Dermis blood vessel endothelial cell (primary cell): ENCODE data around the gene HPGDS. TPM values are rescaled to one million over a fixed set of nuclear protein-coding genes. Genes with fewer than 3 reads are reported as not detected.
A peak's percentile ranks its signal among the peaks of the same experiment; 100 is the strongest.
"Not testable (repeated sequence)": the region's sequence is repeated elsewhere in the genome, so short reads cannot be mapped to it uniquely, and the experiment has no call there.

Experiments
- DNase-seq: peaks from one replicate; pipeline ENCODE4 v3.0.0; 2010
- total RNA-seq: library from RNA; depleted of rRNA; stranded (reverse); fragments of >200 nt; gene quantifications from 2 replicates; pipeline ENCODE4 v1.2.3, GENCODE V29; 2014

HPGDS gene
- total RNA-seq, 1 donor from 2014 or later = not detected

DNA sequence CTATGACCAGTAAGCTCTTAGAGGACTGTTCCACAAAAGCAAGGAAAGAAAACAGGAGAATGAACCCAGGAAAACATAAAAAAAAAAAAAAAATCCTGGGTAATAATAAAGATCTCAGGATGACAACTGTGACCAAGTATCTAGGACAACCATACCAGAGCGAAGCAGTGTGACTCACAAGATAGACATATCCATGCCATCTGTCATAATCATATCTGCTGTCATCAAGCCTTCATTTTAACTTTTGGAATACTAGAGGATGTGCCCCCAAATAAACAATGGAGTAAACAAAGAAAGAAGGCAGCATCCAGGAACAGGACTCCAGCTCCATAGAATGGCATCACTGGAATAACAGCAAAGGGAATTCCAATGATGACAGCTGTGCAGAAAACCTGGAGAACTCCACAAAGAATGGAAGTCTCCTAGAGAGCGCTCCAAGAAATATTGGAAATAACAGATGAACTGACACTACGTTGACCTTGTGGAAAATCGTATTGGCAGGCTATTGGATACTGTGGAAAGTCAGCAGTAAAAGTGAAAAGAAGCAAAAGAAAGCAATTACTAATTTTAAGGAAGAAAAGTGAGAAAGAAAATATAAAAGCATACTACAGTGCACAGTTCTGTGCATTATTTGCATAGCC, 35.3 kb downstream of the HPGDS start:
- DNase-seq = peak; percentile 21

DNA sequence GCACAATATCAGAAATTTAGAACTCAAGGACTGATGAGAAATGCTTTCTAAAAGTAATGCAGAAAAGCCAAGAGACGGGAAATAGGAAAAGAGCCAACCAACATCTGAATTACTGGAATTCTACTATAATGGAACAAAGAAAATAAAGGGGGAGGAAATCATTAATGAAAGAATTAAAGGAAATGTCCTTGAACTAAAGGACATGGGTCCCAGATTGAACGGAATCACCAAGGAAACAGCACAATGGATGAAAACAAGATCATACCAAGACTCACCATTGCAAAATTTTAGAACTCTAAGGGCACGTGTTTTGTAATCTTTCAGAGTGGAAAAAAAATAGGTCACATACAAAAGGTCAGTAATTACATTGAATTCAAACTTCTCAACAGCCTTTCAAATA, 35.9 kb downstream of the HPGDS start:
- peak; percentile 70 for DNase-seq

DNA sequence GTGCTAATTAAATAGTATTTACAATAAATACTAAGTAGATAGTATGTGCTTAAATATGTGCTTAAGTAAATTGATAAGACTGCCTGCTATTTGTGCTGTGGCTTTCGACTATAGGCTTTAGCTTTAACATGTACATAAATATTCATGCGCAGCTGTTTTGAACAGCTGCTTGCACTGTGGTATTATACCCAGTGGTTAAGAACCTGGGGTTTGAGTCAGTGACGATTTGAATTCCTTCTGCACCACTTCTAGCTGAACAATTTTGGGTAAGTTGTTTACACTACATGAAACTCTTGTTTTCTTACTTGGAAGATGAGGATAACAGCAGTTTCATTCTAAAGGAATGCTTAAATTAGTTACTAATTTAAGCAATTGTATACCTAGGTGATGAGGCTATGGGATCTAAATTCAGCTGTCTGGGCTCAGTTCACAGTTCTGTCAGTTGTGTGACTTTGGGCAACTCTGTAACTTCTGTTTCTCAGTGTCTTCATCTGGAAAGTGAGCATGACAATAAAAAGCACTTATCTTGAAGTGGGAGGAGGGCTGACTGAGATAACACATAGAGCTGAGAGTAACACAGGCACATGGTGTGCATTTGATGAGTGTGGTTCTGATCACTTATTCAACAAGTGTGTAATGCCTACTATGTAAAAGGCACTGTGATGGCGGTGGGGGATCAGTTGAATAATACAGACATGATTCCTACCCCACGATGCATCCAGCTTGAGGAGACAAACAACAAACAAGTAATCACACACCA, 37.0 kb downstream of the HPGDS start:
- no peak for DNase-seq

DNA sequence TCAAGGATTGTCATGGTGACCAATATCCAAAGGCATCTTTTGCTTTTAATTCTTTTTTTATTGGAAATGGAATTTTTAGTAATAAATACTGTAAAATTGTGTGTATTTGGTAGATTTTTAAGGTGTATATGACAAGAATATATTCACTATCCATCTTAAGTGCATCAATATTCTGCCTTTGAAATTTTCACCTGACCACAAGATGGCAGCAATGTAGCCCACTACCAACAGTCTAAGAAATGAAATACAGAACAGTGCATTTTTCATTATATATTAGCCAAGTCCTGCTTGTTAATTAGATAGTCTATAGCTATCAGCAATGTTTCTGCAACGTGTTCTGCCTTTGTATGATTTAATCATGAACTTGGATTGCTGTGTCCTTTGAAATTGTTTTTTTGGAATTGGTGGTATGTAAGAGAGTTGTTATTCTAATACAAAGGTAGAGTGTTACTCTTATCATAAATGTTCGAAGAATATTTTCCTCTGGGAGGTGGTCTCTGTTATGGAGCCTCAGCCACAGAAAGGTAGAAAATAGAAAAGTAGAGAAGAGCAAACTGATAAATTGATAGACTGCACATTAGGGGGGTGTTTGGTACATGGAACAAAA, 38.2 kb downstream of the HPGDS start:
- DNase-seq = peak; percentile 75

DNA sequence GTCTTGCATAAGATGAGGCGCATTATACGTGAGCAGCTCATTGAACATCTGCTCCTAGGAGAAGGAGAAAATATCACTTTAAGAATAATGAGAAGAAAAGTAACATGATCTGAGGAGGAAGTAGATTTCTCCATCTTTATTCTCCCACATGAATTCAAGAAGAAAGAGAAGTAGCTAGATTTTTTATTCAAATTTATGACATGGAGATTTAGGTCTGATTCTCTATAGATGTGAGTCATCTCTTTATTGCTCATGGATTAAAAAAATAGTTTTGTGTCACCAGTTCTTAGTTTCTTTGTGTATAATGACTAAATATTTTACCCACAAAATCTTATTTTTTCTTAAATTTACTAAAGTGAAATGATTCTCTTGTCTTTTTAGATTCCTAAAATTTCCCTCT, 40.4 kb downstream of the HPGDS start:
- no peak for DNase-seq

DNA sequence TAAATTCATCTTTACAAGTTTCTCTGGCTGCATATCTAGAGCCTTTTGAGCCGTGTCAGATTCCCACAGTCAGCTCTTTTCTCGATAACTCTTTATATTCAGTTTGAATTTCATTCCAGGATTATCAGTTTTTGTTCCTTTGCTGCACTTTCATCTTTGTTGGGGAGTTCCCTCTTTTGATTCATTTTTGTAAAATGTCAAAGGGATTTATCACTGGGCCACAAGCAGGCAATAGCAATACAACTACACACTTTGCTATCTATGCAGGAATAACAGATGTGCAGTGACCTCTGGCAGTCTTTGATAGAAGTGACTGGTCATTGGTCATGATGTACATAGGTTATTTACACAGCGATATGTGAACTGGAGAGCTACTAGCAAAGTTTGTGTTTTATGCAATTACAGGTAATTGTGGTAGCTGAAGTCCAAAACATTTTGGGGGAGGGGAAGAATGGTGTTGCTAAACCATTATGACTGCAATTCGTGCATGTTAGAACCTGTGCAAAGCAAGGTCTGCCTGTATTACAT, 43.8 kb downstream of the HPGDS start:
- no peak for DNase-seq

DNA sequence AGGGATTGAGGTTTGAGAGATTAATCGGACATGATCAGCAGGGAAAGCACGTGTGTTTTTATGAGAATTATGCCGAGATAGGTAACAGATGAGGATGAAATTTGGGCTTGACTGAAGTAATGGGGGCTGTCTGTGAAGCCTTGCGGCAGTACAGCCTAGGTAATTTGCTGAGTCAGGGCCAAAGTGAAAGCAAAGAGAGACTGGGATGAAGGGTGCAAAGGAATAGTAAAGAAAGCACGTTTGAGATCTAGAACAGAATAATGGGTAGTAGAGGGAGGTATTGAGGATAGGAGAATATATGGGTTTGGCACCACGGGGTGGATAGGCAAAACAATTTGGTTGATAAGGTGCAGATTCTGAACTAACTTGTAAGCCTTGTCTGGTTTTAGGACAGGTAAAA, 47.2 kb downstream of the HPGDS start:
- not testable (repeated sequence) for DNase-seq

DNA sequence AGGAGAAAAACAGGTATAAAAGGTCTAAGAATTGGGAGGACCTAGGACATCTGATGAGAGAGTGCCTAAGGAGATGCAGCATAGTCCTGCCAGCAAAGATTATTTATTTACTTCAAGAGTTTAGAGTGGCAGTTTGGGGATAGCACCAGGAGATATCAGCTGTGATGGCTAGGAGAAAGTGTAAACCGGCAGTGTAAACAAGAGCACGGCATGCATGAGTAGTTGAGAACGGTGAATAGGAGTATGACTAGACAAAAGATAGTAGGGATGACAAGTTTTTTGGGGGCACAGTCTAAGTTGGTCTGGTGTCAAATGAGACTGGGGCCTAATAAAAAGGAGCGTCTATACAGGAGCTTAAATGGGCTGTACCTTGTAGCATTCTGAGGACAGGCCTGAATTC, 48.7 kb downstream of the HPGDS start:
- not testable (repeated sequence) for DNase-seq

DNA sequence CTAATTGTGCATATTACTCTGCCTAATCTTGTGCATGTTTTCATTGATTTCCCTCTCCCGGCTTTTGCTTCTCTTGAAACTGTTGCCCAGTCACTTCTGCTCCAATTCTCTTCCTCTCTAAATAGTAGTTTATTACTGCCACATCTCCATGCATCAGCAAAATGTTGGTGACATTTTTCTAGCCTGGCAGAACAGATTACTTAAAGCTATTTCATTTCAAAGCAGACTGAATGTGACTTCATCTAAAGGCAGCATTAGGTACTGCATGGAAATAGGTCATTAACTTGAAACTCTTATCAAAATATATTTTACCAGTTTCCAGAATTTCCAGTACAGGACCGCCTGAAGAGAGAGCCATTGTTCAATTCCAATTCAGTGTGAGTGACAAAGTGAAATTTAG, 52.4 kb downstream of the HPGDS start:
- DNase-seq = no peak

DNA sequence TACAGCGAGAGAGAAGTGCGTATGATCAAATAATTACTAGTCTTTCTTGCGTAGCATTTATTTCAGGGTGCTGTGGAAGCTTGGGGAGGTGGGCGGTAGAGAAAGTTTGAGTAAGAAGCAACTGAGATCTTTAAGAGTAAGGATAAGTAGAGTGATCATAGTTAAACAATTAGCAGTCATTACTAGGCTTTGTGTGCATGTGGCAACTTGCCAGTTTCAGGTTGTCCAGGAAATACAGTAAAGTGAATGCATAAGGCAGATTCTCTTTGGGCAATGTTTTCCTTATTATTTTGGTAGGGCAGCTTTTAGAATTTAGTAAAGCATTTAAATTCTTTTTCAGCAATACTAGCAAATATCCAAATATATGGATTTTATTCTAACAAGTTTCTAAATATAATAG, 57.0 kb downstream of the HPGDS start:
- DNase-seq = peak; percentile 70

DNA sequence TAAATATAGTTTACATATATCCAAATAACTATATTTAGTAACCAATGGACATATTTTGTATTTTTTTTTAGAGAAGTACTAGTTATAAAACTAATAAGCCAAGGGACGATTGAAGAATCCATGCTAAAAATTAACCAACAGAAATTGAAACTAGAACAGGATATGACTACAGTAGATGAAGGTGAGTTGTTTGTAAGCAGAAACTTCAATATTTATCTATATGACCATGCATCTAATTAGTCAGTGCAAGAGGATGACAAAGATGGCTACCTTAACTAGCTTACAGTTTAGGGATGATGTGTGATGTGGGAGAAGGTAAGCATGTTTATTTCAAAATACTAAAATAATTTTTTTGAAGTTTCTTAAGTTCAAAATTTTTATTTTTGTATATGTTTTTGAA, 57.7 kb downstream of the HPGDS start:
- no peak for DNase-seq

DNA sequence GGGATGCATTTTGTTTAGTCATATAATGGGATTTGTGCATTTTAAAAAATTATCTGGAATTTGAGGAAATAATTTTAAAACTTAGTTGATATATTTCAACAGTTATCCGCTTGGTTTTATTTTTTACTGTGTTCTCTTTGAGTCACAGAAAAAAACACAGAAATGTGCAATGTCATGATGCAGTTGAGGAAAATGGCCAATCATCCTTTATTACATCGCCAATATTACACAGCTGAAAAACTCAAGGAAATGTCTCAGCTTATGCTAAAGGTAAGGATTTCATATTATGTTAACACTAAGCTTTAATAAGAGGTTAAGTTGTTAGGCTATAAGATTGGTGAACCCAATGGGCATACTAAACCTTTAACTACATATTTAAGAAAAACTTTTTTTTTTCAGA, 63.9 kb downstream of the HPGDS start:
- DNase-seq = no peak

DNA sequence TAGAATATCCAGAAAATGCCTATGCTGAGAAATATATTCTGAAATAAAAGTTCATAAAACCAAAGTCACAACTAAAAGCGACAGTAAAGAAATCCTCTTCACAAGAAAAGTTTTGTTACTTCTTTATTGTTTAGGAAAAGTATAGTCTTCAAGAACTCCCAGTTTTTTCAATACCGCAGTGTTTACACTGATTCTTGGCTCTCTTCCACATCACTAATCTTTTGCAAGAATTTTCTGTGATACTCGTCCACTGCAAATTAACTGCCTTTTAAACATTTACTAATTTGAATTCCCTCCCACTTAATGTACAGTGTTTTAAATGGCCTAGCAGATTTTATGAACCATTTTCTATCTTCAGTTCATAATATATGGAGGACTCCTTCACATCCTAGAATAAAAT, 65.1 kb downstream of the HPGDS start:
- no peak for DNase-seq

DNA sequence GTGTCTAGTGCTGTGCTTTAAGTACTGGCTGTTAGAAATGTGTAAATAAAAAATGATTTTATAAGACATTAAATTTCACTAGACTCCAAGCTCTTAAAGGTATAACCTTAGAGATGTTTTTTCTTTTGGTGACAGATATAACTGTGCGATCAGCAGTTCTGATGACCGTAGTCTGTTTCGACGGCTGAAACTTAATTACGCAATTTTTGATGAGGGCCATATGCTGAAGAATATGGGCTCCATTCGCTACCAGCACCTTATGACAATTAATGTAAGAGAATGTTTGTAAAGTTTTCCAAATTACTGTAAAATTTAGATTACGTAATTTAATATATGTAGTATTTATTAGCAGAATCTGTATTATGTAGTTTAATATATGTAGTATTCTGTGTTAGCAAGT, 66.4 kb downstream of the HPGDS start:
- DNase-seq = no peak

DNA sequence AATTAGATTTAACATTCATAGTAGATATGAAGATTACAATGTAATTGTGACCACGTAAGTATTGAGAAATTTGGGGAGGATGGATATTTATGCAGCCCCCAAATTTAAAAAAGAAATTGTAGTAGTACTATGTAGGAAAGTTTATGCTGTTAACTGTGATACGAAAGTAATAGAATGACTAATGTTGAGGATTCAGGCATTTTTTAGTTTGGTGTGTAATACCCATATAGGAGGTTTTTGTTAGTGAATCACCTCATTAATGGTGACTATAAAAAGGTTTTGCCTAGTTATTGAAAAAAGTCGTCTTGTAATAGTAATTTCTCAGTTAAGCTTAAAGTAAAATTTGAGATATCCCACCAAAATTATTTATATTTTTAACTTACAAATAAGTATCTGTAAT, 67.7 kb downstream of the HPGDS start:
- DNase-seq = no peak

DNA sequence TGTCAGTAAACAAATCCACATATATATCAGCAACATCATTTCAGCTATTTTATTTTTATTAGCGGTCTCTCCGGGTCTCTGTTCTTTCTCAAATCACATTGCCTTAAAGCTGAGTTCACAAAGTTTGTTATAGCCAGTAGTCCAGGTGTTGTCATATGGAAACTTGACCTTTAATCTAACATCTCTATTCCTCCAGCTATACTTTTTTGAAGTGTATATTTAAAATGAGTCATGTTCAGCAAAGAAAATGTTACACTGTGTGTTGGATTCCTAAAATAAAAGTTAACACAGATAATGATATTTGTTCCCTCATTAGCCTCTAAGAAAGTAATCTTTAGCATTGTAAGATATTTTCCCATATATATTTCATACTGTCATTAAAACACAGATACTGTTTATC, 71.4 kb downstream of the HPGDS start:
- DNase-seq = no peak

DNA sequence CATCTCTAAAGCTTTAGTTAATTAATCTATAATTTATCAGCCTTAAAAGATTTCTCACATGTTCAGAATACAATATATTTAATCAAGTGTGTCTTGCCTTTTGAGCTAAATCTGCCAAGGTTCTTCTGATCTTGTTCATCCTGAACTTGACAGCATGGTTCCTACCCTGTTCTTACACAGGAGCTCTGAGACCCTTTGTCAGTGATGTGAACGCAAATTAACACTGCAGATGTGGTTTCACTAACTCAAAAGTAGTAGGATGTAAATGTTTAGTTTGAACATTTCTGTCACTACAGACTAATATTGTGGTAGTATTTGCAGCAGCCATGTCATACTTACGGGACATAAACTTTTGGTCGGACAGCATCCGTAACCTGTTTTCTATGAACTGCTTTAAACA, 75.6 kb downstream of the HPGDS start:
- DNase-seq = no peak

DNA sequence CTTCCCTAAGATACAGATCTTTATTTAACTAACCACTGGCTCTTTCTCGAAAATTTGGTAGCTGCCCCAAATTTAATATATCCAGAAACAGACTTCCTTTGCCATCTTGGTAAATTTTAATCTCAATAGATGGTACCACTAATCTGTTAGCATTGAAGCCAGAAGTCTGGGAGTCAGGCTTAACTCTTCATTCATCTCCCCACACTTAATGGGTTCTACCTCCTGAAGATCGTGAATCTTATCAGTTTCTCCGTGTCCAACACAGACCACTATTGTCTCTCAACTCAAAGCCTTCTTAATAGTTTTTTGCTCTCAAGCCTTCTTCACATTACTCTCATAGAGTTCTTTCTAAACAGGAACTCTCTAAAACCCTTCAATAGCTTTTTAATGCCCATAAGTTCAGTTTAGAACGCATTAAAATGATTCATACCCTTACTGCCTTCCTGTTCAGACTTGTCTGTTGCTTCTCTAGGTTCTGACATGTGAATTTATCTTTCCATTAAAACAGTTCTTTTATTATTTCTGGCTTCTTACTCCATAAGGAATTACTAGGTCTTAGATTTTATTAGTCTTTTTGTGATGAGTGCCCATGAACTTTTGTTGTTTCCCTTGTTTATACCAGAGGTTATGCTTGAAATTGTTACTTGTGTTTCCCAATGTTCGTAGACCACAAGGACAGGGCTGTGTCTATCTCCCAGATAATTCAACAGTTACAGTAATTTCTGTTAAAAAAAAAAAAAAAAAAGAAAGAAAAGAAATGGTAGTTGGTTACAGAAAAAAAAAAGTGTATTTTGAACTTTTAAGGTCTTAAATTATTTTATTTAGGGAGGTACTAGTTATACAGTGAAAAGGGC, 80.2 kb downstream of the HPGDS start:
- peak; percentile 57 for DNase-seq

DNA sequence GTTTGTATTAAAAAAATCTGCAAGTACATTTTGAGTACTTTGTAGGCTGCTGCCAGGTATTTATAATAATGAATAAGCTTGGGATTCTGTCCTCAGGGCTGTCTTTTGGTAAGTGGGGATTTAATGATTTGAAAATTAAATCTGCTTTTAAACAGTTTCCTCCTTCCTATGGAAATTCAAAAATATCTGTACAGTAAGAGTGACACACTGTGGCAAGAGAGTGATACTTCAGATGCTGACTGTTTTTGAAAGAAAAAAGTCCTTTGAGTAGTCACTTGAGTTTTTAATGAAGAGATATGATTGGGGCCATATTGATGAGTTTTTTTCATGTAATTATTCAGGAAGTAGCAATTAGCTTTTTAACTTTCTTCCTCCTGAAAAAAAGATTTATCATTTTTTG, 85.8 kb downstream of the HPGDS start:
- DNase-seq = peak; percentile 17

DNA sequence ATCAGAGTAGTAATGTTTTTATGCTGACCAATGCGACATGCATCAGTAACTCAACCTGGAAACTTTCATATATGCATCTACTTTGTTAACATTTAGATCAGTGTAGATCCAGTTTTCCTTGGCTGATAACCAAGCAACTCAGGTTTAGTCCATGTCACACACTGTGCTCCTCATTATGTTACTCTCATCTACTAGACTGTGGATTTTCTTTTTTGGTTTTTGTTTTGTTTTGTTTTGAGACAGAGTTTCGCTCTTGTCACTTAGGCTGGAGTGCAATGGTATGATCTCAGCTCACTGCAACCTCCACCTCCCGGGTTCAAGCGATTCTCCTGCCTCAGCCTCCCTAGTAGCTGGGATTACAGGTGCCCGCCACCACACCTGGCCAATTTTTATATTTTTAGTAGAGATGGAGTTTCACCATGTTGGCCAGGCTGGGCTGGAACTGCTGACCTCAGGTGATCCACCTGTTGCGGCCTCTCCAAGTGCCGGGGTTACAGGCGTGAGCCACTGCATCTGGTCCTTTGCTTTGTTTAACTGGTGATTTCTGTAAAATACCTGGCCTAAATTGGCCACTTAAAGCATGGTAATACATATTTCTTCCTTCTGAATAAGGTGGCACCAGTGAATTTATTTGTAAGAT, 86.4 kb downstream of the HPGDS start:
- DNase-seq = no peak

DNA sequence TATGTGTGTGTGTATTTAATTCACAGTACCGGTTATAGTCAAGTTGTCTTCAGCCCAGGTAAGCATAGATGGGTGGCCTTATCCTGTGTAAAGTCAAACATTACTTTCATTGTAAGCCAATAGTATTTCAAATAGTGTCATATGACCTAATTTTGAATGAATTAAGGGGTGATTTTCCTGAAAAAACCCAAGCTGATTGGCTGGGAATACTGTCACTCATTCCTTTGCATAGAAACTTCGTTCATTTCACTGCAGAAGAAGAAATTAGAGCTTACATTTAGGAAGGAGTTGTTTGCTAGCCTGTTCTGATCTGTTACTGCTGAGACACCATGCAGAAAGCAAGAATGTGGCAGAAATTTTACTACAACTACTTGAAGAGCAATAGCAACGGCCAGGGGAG, 89.6 kb downstream of the HPGDS start:
- no peak for DNase-seq

DNA sequence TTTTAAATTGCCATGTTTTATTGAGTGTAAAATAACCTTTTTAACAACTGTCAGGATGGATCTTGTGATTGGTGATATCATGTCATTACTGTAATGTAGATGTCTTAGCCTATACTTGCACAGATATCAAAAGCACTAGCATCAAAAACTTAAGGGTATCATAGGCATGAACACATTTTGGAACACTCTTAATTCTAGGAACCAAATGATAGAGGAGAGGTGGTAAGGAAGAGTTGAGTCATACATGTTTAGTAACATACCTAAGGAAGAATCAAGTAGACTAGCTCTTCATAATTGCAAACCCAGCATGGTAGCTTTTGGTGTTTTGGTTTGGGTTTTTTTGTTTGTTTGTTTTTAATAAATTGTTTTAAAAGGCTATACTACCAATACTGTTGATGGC, 91.5 kb downstream of the HPGDS start:
- no peak for DNase-seq
